Tibial artery (tissue), 4 donors: Measurements from ENCODE around the gene C3AR1.

Experiments used
- DNase-seq, 2 donors: peaks; one replicate each; pipeline ENCODE4 v3.0.0-alpha.2; 2019
- H3K27ac ChIP-seq, 2 donors: fragments of 200-600 bp; sonication (generic) in 1 of 2; 1 replicate in 1 of 2; 2 replicates in 1 of 2; pipeline ENCODE4 v1.5.1; 2018 to 2019; ENCODE audit warnings: mild to moderate bottlenecking in 1 of 2
- H3K27me3 ChIP-seq, 2 donors: fragments of 200-600 bp; sonication (generic) in 1 of 2; one replicate each; pipeline versions ENCODE4 v1.5.1 to v1.6.0; 2016 to 2019
- H3K36me3 ChIP-seq, 3 donors: fragments of 200-600 bp; sonication (generic) in 2 of 3; one replicate each; pipeline ENCODE4 v1.5.1; 2016 to 2019; ENCODE audit warnings: mild to moderate bottlenecking in 2 of 3
- H3K4me1 ChIP-seq, 4 donors: fragments of 200-600 bp; sonication (generic) in 2 of 4; 1 replicate in 3 of 4; 2 replicates in 1 of 4; pipeline ENCODE4 v1.5.1; 2016 to 2019
- H3K4me3 ChIP-seq, 2 donors: fragments of 200-600 bp; sonication (generic) in 1 of 2; 1 replicate in 1 of 2; 2 replicates in 1 of 2; pipeline ENCODE4 v1.5.1; 2018 to 2019; ENCODE audit warnings: mild to moderate bottlenecking in 2 of 2
- H3K9me3 ChIP-seq, 3 donors: fragments of 200-600 bp; sonication (generic) in 1 of 3; one replicate each; pipeline ENCODE4 v1.5.1; 2016 to 2019
- CTCF ChIP-seq, 2 experiments: fragments of 200-600 bp in 1 of 2; fragments of 450-650 bp in 1 of 2; IDR thresholded peaks; one replicate each; pipeline ENCODE4 v1.5.1; 2017 to 2019; ENCODE audit warnings: antibody characterized with exemption in 2 of 2, mild to moderate bottlenecking in 1 of 2, moderate library complexity in 1 of 2
- intact Hi-C: fragments of 100-400 bp; cut with DNase I; formaldehyde crosslinking; loops from one replicate; pipeline ENCODE4 v1.15.0; 2023; ENCODE audit warnings: low total_unique reads

The C3AR1 gene

GRCh38 chr12:8048906-8049305, 17.3 kb downstream of the C3AR1 start:
- H3K4me3 ChIP-seq: no peak overlapping the region
- no peaks in the 10 kb centered on the region for H3K4me1 ChIP-seq
- H3K27ac ChIP-seq: no peak overlapping the region
- intact Hi-C loops: no loop called here
- no peaks in the 10 kb centered on the region for H3K27me3 ChIP-seq
- peaks cover 93 to 98% (median 97%) of the 10 kb centered on the region in 3 donors for H3K36me3 ChIP-seq
- H3K9me3 ChIP-seq: no peaks in the 10 kb centered on the region
- no peak for DNase-seq
- no peak for TF ChIP-seq CTCF (IDR thresholded peaks at IDR 0.05)

GRCh38 chr12:8047842-8048241, 18.3 kb downstream of the C3AR1 start:
- TF ChIP-seq CTCF (IDR thresholded peaks at IDR 0.05): no peak
- Histone ChIP-seq H3K4me3 (no peak overlapping the region), H3K9me3 (no peaks in the 10 kb centered on the region), H3K27me3 (no peaks in the 10 kb centered on the region), H3K36me3 (peaks cover 91 to 96% (median 96%) of the 10 kb centered on the region in 3 donors), H3K4me1 (no peaks in the 10 kb centered on the region), H3K27ac (no peak overlapping the region)
- no peak for DNase-seq
- intact Hi-C loops: no loop called here

GRCh38 chr12:8045952-8046944, 19.9 kb downstream of the C3AR1 start:
- no peaks in the 10 kb centered on the region for H3K4me1 ChIP-seq
- H3K36me3 ChIP-seq: peaks cover 90 to 96% (median 96%) of the 10 kb centered on the region in 3 donors
- no peak overlapping the region for H3K27ac ChIP-seq
- no peak overlapping the region for H3K4me3 ChIP-seq
- no peaks in the 10 kb centered on the region for H3K27me3 ChIP-seq
- intact Hi-C loops: no loop called here
- peak; percentile 80 to 81 for DNase-seq
- H3K9me3 ChIP-seq: no peaks in the 10 kb centered on the region
- peak; percentile 72 to 87 for TF ChIP-seq CTCF (IDR thresholded peaks at IDR 0.05)

- no peak overlapping the region for H3K27ac ChIP-seq
- H3K4me1 ChIP-seq: peaks cover 0 to 39% (median 33%) of the 10 kb centered on the region in 4 donors
- DNase-seq: no peak
- H3K36me3 ChIP-seq: peaks cover 48 to 61% (median 55%) of the 10 kb centered on the region in 3 donors
- no peak overlapping the region for H3K4me3 ChIP-seq
- H3K27me3 ChIP-seq: no peaks in the 10 kb centered on the region
- intact Hi-C loops: no loop called here
- H3K9me3 ChIP-seq: no peaks in the 10 kb centered on the region
- no peak for TF ChIP-seq CTCF (IDR thresholded peaks at IDR 0.05)
Measured at GRCh38 chr12:8040791-8041190, 25.4 kb downstream of the C3AR1 start.

GRCh38 chr12:8038659-8039114, 27.5 kb downstream of the C3AR1 start:
- Histone ChIP-seq H3K4me3 (peak overlapping the region; percentile 21 to 36), H3K9me3 (no peaks in the 10 kb centered on the region), H3K27ac (peak overlapping the region; percentile 44 to 92), H3K27me3 (no peaks in the 10 kb centered on the region), H3K4me1 (peaks cover 0 to 60% (median 54%) of the 10 kb centered on the region in 4 donors), H3K36me3 (peaks cover 29 to 40% (median 34%) of the 10 kb centered on the region in 3 donors)
- peak in 1 of 2 donors; percentile 85 for DNase-seq
- intact Hi-C loops: loop anchor here (5.0 kb wide), 1 partner anchor 204 kb away; no protein-coding TSS in a partner anchor
- no peak for TF ChIP-seq CTCF (IDR thresholded peaks at IDR 0.05)
